HepG2 (cell line): ENCODE data around the gene CMTM5. TPM values are rescaled to one million over a fixed set of nuclear protein-coding genes. Genes with fewer than 3 reads are reported as not detected.

Experiments
- ATAC-seq: fragments of 200-7000 bp; cut with Tn5 transposase; 3 replicates; pipeline ENCODE4 v1.9.1; 2020; ENCODE audit warnings: mild to moderate bottlenecking, moderate library complexity
- BruUV-seq: library from RNA; stranded (reverse); fragments of 400-500 nt; replicated peaks from 2 replicates; lab custom pipeline; 2021; lab: Mats Ljungman, UMichigan
- CTCF ChIA-PET: fragments of 300-600 bp; formaldehyde crosslinking; extraction: SDS; loops from one replicate; lab custom pipeline; 2021; ENCODE audit warnings: low total read pairs, inconsistent platforms, low intra/inter-chr PET ratio; lab: Yijun Ruan, JAX
- POLR2A ChIA-PET: fragments of 350-600 bp; sonication (Branson Sonifier 250); formaldehyde crosslinking; loops from one replicate; lab custom pipeline; 2020; ENCODE audit warnings: antibody characterized with exemption, inconsistent platforms; lab: Yijun Ruan, JAX
- DNase-seq: peaks from one replicate; pipeline ENCODE4 v3.0.0-alpha.2; 2015; ENCODE audit warnings: low spot score
- FAIRE-seq: peaks from 3 replicates; lab custom pipeline; 2011; peaks lifted over from hg19 to GRCh38; lab: Jason Lieb, UNC
- H2AFZ ChIP-seq: one replicate; pipeline ENCODE4 v1.6.1; 2011; ENCODE audit warnings: low read length, inconsistent platforms
- H3K27ac ChIP-seq: fragments of 300-600 bp; 3 replicates; pipeline ENCODE4 v1.8.0; 2011; ENCODE audit warnings: mixed run types, mild to moderate bottlenecking, mixed read lengths, low read length, inconsistent platforms; ENCODE audit not compliant: insufficient read depth; ENCODE audit errors: extremely low read length
- H3K27me3 ChIP-seq, 2 experiments: fragments of 200-600 bp in 1 of 2; 2 replicates in 1 of 2; 3 replicates in 1 of 2; pipeline versions ENCODE4 v1.6.0 to v1.8.0; 2011; ENCODE audit warnings: low read length in 2 of 2, mild to moderate bottlenecking in 2 of 2, moderate library complexity in 2 of 2, inconsistent platforms in 1 of 2; ENCODE audit not compliant: insufficient read depth in 2 of 2, control insufficient read depth in 1 of 2
- H3K36me3 ChIP-seq, 2 experiments: fragments of 200-600 bp in 1 of 2; replicated peaks in 1 of 2; 2 replicates in 1 of 2; 3 replicates in 1 of 2; pipeline versions ENCODE4 v1.5.1 to v1.8.0; 2011; ENCODE audit warnings: low read length in 2 of 2, inconsistent platforms in 1 of 2; ENCODE audit not compliant: insufficient read depth in 2 of 2, control insufficient read depth in 1 of 2
- H3K4me1 ChIP-seq: 2 replicates; pipeline ENCODE4 v1.5.1; 2012; ENCODE audit warnings: low read length, inconsistent platforms; ENCODE audit not compliant: insufficient read depth
- H3K4me2 ChIP-seq: 2 replicates; pipeline ENCODE4 v1.6.0; 2011; ENCODE audit warnings: low read depth, low read length, inconsistent platforms
- H3K4me3 ChIP-seq, 3 experiments: fragments of 200-600 bp in 1 of 3; sonication (generic), shearing (Covaris generic) in 1 of 3; replicated peaks in 1 of 3; 2 replicates each; pipeline ENCODE4 v1.5.1; 2011 to 2016; ENCODE audit warnings: low read length in 3 of 3, inconsistent platforms in 2 of 3, low read depth in 2 of 3, mild to moderate bottlenecking in 2 of 3, control low read depth in 1 of 3, mixed read lengths in 1 of 3; ENCODE audit not compliant: insufficient read depth in 1 of 3
- H3K79me2 ChIP-seq: one replicate; pipeline ENCODE4 v1.6.1; 2011; ENCODE audit warnings: low read length, inconsistent platforms; ENCODE audit not compliant: insufficient read depth
- H3K9ac ChIP-seq: 2 replicates; pipeline ENCODE4 v1.6.0; 2011; ENCODE audit warnings: mild to moderate bottlenecking, low read depth, low read length, inconsistent platforms; ENCODE audit not compliant: insufficient read depth
- H3K9me3 ChIP-seq: 2 replicates; pipeline ENCODE4 v1.5.1; 2012; ENCODE audit warnings: mild to moderate bottlenecking, low read length
- H4K20me1 ChIP-seq: 2 replicates; pipeline ENCODE4 v1.6.0; 2011; ENCODE audit warnings: inconsistent platforms, mild to moderate bottlenecking, low read length, moderate library complexity; ENCODE audit not compliant: insufficient read depth
- EZH2 ChIP-seq: conservative IDR thresholded peaks from 2 replicates; pipeline ENCODE4 v1.6.1; 2012; ENCODE audit warnings: mild to moderate bottlenecking, low read depth, low read length, moderate library complexity
- MED8 ChIP-seq: sonication (generic); formaldehyde crosslinking; IDR thresholded peaks from 2 replicates; pipeline ENCODE4 v1.8.1; 2023; ENCODE audit warnings: mild to moderate bottlenecking, missing genetic modification reagents; ENCODE audit not compliant: insufficient replicate concordance
- MTF2 ChIP-seq: sonication (generic); formaldehyde crosslinking; IDR thresholded peaks from 2 replicates; pipeline ENCODE4 v1.5.0; 2020; ENCODE audit warnings: missing genetic modification reagents, borderline replicate concordance
- ZNF709 ChIP-seq: sonication (generic); formaldehyde crosslinking; IDR thresholded peaks from 2 replicates; pipeline ENCODE4 v1.5.0; 2020; ENCODE audit warnings: mild to moderate bottlenecking, missing genetic modification reagents
- WGBS: methylation state at CpG from one replicate; pipeline ENCODE4 v1.1.6; 2017; ENCODE audit warnings: low lambda C conversion rate; 5-methylcytosine and 5-hydroxymethylcytosine counted together
- in situ Hi-C: cut with HindIII; loops from 2 replicates; pipeline ENCODE4 v1.10.0; 2017; ENCODE audit warnings: low pct_unique_long_range_greater_than_20kb; ENCODE audit not compliant: extremely low pct_ligation_motif_present
- intact Hi-C: fragments of 100-400 bp; cut with micrococcal nuclease; formaldehyde crosslinking; loops from one replicate; pipeline ENCODE4 v1.10.0; 2022; ENCODE audit not compliant: unreplicated experiment
- polyA plus RNA-seq, 8 experiments: library from polyadenylated mRNA; depleted of rRNA in 3 of 8; stranded (reverse) in 7 of 8; unstranded in 1 of 8; fragments of >200 nt; fragmentation: Illumina TruSeq in 4 of 8; extraction: Trizol in 4 of 8; gene quantifications; 2 replicates each; pipeline versions ENCODE4 v1.2.1 to v1.2.3, GENCODE V29; 2011 to 2016; ENCODE audit warnings: low read depth in 4 of 8, missing spikeins in 1 of 8, mixed read lengths in 1 of 8; ENCODE audit not compliant: insufficient read depth in 1 of 8
- total RNA-seq, 5 experiments: library from RNA; depleted of rRNA; stranded (reverse); fragments of >200 nt; fragmentation: Illumina TruSeq; extraction: Trizol; gene quantifications; 2 replicates each; pipeline ENCODE4 v1.2.3, GENCODE V29; 2016; ENCODE audit warnings: low read depth in 1 of 5
- TF ChIP-seq, protein P1 (sequence below): sonication (generic); formaldehyde crosslinking; IDR thresholded peaks from 2 replicates; pipeline ENCODE4 v1.5.0; 2020; ENCODE audit warnings: missing genetic modification reagents
- TF ChIP-seq, protein P2 (sequence below): sonication (generic); formaldehyde crosslinking; IDR thresholded peaks from 2 replicates; pipeline ENCODE4 v1.8.1; 2023; ENCODE audit warnings: mild to moderate bottlenecking, missing genetic modification reagents

Gene CMTM5
- total and polyA plus RNA-seq, 2 of the 13 experiments (the other 11 are each of a cell fraction or from before 2014, with no cell fraction given): not detected

DNA sequence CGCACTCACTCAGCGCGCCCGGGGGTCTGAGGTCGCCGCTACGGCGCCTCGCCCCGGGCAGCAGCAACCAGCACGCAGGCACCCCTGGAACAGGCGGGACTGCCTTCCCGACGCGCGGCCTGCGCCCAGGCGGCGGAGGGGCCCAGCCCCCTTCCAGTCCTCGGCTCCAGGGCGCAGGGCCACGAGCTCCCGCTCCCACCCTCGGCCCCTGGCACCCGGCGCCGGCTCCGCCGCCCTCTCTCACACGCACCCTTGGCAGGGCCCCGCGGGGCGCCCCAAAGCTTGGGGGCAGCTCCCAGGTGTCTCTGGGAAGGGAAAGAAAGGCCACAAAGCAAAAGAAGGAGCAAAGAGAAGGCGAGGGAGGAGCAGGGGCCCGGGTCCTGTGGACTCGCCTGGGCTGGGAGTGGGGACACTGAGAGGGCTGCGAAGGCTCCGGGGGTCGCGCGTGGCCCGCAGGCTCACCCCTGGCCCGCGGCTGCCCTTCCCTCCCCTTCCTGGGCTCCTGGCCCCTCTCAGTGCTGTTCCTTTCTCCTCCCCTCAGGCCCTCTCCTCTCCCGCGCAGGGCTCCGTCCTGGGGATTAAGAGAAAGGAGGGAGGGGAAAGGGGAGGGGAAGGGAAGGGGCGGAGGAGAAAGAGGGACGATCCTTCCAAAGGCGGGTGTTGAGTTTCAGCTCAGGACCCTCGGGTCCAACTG is 11.0 kb upstream of the CMTM5 start:
- DNase-seq (no peak), FAIRE-seq (no peak), ATAC-seq (peak; percentile 14)
- Histone ChIP-seq H3K27ac (no peak overlapping the region), H3K4me1 (peaks cover 3% of the 10 kb centered on the region; the same call in 1 of the 2 replicates), H3K4me2 (no peak overlapping the region), H4K20me1 (no peaks in the 10 kb centered on the region), H3K27me3 (peaks cover 41 to 94% of the 10 kb centered on the region in 2 experiments), H2AFZ (no peak overlapping the region), H3K9ac (no peak overlapping the region), H3K9me3 (no peaks in the 10 kb centered on the region), H3K36me3 (no peaks in the 10 kb centered on the region), H3K4me3 (no peak overlapping the region), H3K79me2 (no peaks in the 10 kb centered on the region)
- CTCF ChIA-PET: no interaction called here
- POLR2A ChIA-PET: no interaction called here
- BruUV-seq: no TSS peak
- TF ChIP-seq MED8 (CRISPR knock-in tag): no peak
- TF ChIP-seq, protein P1, sequence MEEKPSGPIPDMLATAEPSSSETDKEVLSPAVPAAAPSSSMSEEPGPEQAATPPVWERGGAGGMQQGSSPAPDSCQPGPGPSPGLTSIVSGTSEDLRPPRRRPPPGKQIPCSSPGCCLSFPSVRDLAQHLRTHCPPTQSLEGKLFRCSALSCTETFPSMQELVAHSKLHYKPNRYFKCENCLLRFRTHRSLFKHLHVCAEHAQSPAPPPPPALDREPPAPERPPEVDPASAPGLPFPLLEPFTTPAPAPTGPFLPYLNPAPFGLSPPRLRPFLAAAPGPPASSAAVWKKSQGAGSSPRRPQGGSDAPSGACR (CRISPR knock-in tag): no peak
- TF ChIP-seq MTF2 (CRISPR knock-in tag): peak; percentile 82; the same call in 1 of the 2 replicates
- TF ChIP-seq EZH2: peak; percentile 94
- TF ChIP-seq, protein P2, sequence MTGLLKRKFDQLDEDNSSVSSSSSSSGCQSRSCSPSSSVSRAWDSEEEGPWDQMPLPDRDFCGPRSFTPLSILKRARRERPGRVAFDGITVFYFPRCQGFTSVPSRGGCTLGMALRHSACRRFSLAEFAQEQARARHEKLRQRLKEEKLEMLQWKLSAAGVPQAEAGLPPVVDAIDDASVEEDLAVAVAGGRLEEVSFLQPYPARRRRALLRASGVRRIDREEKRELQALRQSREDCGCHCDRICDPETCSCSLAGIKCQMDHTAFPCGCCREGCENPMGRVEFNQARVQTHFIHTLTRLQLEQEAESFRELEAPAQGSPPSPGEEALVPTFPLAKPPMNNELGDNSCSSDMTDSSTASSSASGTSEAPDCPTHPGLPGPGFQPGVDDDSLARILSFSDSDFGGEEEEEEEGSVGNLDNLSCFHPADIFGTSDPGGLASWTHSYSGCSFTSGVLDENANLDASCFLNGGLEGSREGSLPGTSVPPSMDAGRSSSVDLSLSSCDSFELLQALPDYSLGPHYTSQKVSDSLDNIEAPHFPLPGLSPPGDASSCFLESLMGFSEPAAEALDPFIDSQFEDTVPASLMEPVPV (CRISPR knock-in tag): no peak
- no peak for TF ChIP-seq ZNF709
- intact Hi-C loops (no loop called here), in situ Hi-C loops (no loop called here)
- 9% methylated on average over 48 of the region's 51 CpGs for WGBS
